HG02884 (cell line): ENCODE results near the gene TNC.
"Not testable (repeated sequence)": the region's sequence is repeated elsewhere in the genome, so short reads cannot be mapped to it uniquely, and the experiment has no call there.

Experiments
- ATAC-seq: cut with Tn5 transposase; IDR thresholded peaks from one replicate; pipeline ENCODE4 v1.9.1; 2021; ENCODE audit warnings: mild to moderate bottlenecking, moderate library complexity; ENCODE audit not compliant: unreplicated experiment

TNC gene

DNA sequence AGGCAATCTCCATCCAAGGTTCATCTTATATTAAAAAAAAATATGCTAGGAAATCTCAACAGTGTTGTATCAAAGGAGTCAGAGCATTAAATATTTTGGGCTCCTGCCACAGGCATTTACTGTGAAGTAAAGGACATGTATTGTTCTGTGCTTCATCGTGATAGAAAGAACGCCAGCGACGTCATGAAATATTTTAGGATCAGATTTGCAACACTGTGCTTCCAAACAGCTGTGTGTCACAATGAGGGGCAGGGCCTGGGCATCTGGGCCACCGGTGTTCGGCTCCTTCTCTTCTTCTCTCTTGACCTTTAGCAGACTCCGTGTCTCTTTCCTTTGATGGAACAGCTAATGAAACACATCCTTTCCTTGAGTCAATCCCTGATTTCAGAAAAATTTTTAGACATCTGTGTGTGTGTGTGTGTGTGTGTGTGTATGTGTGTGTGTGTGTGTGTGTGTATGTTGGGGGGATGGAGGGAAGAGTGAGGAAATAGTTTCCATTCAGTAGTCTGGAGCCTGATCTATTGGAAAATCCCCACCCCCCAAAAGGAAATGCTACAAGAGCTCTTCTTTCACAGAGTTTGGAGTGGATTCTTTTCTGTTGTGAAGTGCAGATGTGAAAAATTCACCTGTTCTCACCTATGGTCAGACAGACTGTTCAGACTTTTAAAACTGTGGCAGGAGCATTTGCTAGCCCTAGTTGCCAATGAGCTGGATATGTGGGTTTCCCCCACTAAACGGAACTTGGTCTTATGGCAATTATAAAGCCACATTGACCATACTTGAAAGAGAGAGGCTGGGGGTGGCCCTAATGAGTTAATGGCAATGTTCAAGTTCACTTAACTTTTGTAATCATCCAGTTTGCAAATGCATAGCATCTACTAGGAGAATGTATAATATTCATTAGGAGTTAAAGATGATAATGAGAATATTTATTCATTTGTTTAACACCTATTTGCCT is 18.1 kb upstream of the TNC start:
- ATAC-seq: no peak

- no peak for ATAC-seq
Measured at GRCh38 chr9:115134941-115135340, 17.0 kb upstream of the TNC start.

- ATAC-seq: no peak
Measured at GRCh38 chr9:115133649-115134048, 15.7 kb upstream of the TNC start.

GRCh38 chr9:115132648-115133047 is 14.7 kb upstream of the TNC start:
- ATAC-seq: no peak

GRCh38 chr9:115130176-115130575 is 12.2 kb upstream of the TNC start:
- no peak for ATAC-seq

GRCh38 chr9:115128726-115129125 is 10.8 kb upstream of the TNC start:
- ATAC-seq: not testable (repeated sequence)

DNA sequence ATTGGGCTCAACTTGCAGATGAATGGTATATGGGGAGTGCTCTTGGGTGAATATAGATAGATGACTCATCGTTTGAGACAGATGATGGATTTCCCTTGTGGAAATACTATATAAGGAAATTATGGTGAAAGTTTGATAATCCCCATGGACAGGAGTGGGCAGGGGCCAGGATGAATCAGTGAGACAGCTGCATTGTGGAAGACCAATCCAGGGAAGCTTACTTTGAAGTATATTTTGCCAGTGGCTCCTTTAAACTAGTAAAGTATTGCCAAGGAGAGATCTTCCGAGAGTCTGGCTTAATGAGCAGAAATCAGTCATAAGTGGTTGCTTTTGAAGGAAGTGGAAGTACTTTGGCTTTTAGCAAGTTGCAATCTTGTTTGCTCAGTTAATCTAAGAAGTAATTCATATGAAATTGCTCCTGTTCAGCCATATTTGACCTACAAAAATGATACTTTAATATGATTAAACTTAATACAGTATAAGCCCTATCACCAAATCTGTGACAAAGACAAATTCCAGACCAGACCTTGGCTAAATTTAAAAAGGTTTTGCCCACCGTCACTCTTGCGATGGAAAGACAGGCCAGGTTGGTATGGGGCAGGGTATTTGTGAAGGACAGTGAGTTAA is 9.3 kb upstream of the TNC start:
- ATAC-seq: no peak

DNA sequence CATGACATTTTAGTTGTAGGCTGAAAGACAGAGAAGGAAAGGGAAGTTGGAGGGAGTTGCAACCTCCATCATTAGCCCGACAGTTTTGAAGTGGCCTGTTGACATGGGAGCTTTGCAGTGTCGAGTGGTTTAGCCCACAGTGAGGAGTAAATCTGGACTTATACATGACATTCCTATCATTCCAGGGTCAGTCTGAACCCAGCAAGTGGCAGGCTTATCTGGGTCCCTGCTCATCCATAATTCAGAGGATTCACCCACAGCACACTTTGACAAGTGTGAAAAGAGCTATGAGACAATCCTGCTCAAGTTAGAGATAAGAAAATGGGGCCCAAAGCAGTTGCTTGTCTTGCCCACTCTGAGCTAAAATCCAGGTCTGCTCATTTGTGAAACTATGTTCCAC is 8.4 kb upstream of the TNC start:
- no peak for ATAC-seq

DNA sequence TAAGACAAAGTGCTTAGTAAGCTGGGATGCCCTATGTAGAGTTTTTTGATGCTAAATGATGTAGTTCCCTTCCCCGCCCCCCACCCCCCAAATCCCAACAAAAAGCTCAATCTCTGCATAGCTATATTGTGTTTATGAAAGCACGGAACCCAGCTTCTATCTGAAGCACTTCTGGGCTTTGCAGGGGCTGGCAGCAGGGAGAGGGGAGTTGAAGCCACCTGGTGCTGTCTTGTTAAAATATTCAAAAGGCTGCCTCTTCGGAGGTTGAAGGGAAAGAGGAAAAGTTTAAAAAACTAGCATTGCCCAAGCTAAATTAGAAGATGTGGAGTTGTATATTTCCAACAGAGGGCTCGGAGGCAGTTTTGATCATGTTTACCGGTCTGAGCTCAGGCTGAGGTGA is 5.0 kb upstream of the TNC start:
- no peak for ATAC-seq

- ATAC-seq: no peak
Measured at GRCh38 chr9:115121181-115121580, 3.2 kb upstream of the TNC start.

GRCh38 chr9:115118879-115119218 is 892 bp upstream of the TNC start:
- no peak for ATAC-seq

- ATAC-seq: no peak
Measured at GRCh38 chr9:115116421-115117284, 1.3 kb downstream of the TNC start.

GRCh38 chr9:115115924-115116323 is 2.0 kb downstream of the TNC start:
- no peak for ATAC-seq

- ATAC-seq: no peak
Measured at GRCh38 chr9:115115117-115115880, 2.7 kb downstream of the TNC start.

DNA sequence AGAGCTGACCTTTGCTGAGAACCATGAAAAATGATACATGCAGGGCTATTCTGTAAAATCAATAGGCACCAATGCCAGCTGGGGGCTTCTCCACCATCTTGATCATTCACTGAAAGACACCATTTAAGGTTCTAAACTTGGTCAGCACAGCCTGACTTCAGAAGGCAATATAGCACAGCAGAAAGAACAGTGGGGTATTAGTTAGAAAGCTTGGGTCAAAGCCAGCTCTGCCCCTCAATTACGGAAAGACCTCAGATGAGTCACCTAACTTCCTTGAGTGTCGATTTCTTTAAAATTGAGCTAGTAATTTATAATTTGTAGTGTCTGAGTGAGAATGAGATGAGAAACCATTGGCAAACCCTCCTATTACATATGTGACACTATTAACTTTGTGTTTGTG is 3.4 kb downstream of the TNC start:
- ATAC-seq: no peak

- ATAC-seq: no peak
Measured at GRCh38 chr9:115114084-115114483, 3.9 kb downstream of the TNC start.

DNA sequence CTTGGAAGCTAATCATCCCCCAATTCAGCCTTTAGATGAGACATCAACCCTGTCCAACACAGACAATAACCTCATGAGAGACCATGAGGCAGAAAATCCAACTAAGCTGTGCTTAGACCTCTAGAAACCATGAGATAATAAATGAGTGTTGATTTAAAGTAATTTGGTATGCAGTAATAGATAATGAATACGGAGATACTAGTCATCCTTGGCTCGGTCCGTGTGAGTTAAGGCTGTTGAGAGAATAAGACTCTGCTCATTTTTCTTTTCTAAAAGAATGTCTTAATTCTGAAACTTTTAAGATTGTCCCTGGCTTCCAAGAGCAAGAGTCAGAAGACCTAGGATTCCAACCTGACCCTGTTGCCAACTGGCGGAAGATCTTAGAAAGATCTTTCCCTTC is 6.1 kb downstream of the TNC start:
- no peak for ATAC-seq

DNA sequence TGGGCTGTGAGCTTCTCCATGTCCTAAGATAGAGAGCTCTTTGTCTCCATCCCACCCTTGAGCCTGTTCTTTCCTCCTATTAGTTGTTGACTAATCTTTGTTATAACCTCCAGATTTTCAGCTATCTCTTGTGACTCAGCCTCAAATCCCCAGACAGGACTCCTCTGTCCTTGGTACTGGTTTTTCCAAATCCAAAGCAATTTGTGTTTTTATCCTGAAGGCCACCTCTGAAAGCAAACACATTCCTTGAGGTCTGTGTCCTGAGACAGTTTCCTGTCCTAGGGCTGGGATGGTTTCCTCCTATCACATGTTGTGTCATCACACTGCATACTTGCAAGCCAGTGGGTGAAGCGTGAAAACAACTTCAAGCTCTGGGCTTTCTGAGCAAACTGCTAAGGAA is 8.5 kb downstream of the TNC start:
- no peak for ATAC-seq

- ATAC-seq: no peak
Measured at GRCh38 chr9:115107701-115108100, 10.3 kb downstream of the TNC start.

DNA sequence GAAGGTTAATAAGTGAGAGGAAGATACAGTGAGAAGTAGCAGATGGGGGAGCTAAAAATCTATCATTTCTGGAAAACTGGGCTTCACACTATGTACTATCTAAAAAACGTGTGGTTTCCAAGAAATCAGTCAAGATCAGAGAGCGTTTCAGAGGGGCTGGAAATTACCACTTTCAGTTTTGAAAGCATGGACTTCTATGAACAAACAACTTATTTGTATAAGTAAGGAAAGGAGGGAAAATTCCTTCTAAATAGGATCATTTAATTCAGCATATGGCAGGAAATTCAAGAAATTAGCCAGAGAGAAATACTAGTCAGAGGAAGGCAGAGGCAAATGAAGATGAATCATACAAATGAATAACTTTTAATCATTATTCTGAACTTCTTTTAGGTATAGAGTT is 11.3 kb downstream of the TNC start:
- ATAC-seq: no peak

DNA sequence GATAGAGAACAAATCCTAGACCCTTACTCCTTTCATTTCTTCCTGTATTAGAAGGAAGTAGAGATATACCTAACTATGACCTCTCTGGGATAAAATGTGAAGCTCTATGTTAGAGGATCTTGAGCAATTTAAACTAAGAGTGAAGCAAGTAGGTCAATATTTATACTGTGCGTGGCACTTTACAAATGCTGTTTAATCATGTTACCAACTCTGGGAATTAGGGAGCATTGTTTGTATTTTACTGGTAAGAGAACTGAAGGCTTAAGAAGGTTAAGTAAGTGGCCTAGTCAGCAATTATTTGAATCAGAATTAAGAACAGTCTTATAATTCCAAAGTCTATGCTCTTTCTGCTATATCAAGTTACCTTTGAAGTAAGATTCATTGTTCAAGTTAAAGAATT is 12.0 kb downstream of the TNC start:
- ATAC-seq: no peak
